ENCODE measurements around the gene KDM4C. TPM values are rescaled to one million over a fixed set of nuclear protein-coding genes. Genes with fewer than 3 reads are reported as not detected.

Gene KDM4C
- total RNA-seq, 1 donor = 50.7 TPM

GRCh38 chr9:6723881-6724420, 33.8 kb upstream of the KDM4C start:
- Histone ChIP-seq H2AFZ (ENCODE audit: low read length) (no peak overlapping the region), H3K27me3 (ENCODE audit: insufficient read depth, low read length) (no peaks in the 10 kb centered on the region), H3K4me1 (ENCODE audit: insufficient read depth, low read length) (no peaks in the 10 kb centered on the region), H3K9me3 (ENCODE audit: low read depth, low read length) (no peaks in the 10 kb centered on the region), H3K36me3 (ENCODE audit: insufficient read depth, low read length) (no peaks in the 10 kb centered on the region), H3K4me3 (ENCODE audit: insufficient read depth, low read length) (no peak overlapping the region), H3K4me2 (ENCODE audit: insufficient read depth, low read length) (no peak overlapping the region), H3K27ac (ENCODE audit: low read depth, low read length) (no peak overlapping the region), H3K79me2 (ENCODE audit: insufficient read depth, low read length) (no peaks in the 10 kb centered on the region), H4K20me1 (ENCODE audit: insufficient read depth, low read length) (no peaks in the 10 kb centered on the region)
- TF ChIP-seq, protein P1, sequence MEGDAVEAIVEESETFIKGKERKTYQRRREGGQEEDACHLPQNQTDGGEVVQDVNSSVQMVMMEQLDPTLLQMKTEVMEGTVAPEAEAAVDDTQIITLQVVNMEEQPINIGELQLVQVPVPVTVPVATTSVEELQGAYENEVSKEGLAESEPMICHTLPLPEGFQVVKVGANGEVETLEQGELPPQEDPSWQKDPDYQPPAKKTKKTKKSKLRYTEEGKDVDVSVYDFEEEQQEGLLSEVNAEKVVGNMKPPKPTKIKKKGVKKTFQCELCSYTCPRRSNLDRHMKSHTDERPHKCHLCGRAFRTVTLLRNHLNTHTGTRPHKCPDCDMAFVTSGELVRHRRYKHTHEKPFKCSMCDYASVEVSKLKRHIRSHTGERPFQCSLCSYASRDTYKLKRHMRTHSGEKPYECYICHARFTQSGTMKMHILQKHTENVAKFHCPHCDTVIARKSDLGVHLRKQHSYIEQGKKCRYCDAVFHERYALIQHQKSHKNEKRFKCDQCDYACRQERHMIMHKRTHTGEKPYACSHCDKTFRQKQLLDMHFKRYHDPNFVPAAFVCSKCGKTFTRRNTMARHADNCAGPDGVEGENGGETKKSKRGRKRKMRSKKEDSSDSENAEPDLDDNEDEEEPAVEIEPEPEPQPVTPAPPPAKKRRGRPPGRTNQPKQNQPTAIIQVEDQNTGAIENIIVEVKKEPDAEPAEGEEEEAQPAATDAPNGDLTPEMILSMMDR (IDR thresholded peaks at IDR 0.05; ENCODE audit: extremely low read depth, low read depth, low read length) = no peak
- DNase-seq (ENCODE audit: insufficient read length, low spot score, missing footprints) = no peak

GRCh38 chr9:6733257-6733656, 24.5 kb upstream of the KDM4C start:
- no peak overlapping the region for H3K4me2 ChIP-seq (ENCODE audit: insufficient read depth, low read length)
- H3K36me3 ChIP-seq (ENCODE audit: insufficient read depth, low read length) = no peaks in the 10 kb centered on the region
- DNase-seq (ENCODE audit: insufficient read length, low spot score, missing footprints) = no peak
- no peak overlapping the region for H2AFZ ChIP-seq (ENCODE audit: low read length)
- H4K20me1 ChIP-seq (ENCODE audit: insufficient read depth, low read length) = no peaks in the 10 kb centered on the region
- TF ChIP-seq, protein P1 (IDR thresholded peaks at IDR 0.05; ENCODE audit: extremely low read depth, low read depth, low read length) = no peak
- H3K79me2 ChIP-seq (ENCODE audit: insufficient read depth, low read length) = no peaks in the 10 kb centered on the region
- H3K4me1 ChIP-seq (ENCODE audit: insufficient read depth, low read length) = no peaks in the 10 kb centered on the region
- no peak overlapping the region for H3K4me3 ChIP-seq (ENCODE audit: insufficient read depth, low read length)
- H3K9me3 ChIP-seq (ENCODE audit: low read depth, low read length) = no peaks in the 10 kb centered on the region
- no peak overlapping the region for H3K27ac ChIP-seq (ENCODE audit: low read depth, low read length)
- no peaks in the 10 kb centered on the region for H3K27me3 ChIP-seq (ENCODE audit: insufficient read depth, low read length)

- H3K79me2 ChIP-seq (ENCODE audit: insufficient read depth, low read length) = no peaks in the 10 kb centered on the region
- no peaks in the 10 kb centered on the region for H3K27me3 ChIP-seq (ENCODE audit: insufficient read depth, low read length)
- H3K36me3 ChIP-seq (ENCODE audit: insufficient read depth, low read length) = no peaks in the 10 kb centered on the region
- no peak for DNase-seq (ENCODE audit: insufficient read length, low spot score, missing footprints)
- TF ChIP-seq, protein P1 (IDR thresholded peaks at IDR 0.05; ENCODE audit: extremely low read depth, low read depth, low read length) = no peak
- H3K4me1 ChIP-seq (ENCODE audit: insufficient read depth, low read length) = no peaks in the 10 kb centered on the region
- H4K20me1 ChIP-seq (ENCODE audit: insufficient read depth, low read length) = no peaks in the 10 kb centered on the region
- H3K4me3 ChIP-seq (ENCODE audit: insufficient read depth, low read length) = no peak overlapping the region
- no peaks in the 10 kb centered on the region for H3K9me3 ChIP-seq (ENCODE audit: low read depth, low read length)
- no peak overlapping the region for H3K4me2 ChIP-seq (ENCODE audit: insufficient read depth, low read length)
- H2AFZ ChIP-seq (ENCODE audit: low read length) = no peak overlapping the region
- H3K27ac ChIP-seq (ENCODE audit: low read depth, low read length) = no peak overlapping the region
These were observed 23.9 kb upstream of the KDM4C start for GRCh38 chr9:6733831-6734230.

DNA sequence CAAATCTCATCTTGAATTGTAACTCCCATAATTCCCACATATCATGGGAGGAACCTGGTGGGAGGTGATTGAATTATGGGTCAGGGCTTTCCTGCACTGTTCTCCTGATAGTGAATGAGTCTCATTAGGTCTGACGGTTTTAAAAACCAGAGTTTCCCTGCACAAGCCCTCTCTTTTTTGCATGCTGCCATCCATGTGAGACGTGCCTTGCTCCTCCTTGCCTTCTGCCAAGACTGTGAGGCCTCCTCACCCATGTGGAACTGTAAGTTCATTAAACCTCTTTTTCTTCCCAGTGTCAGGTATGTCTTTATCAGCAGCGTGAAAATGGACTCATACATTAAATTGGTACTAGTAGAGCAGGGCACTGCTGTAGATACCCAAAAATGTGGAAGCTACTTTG, 22.4 kb upstream of the KDM4C start:
- TF ChIP-seq, protein P1 (IDR thresholded peaks at IDR 0.05; ENCODE audit: extremely low read depth, low read depth, low read length) = no peak
- no peak overlapping the region for H2AFZ ChIP-seq (ENCODE audit: low read length)
- H3K4me1 ChIP-seq (ENCODE audit: insufficient read depth, low read length) = no peaks in the 10 kb centered on the region
- H3K4me2 ChIP-seq (ENCODE audit: insufficient read depth, low read length) = no peak overlapping the region
- no peaks in the 10 kb centered on the region for H3K27me3 ChIP-seq (ENCODE audit: insufficient read depth, low read length)
- H3K9me3 ChIP-seq (ENCODE audit: low read depth, low read length) = no peaks in the 10 kb centered on the region
- no peaks in the 10 kb centered on the region for H3K36me3 ChIP-seq (ENCODE audit: insufficient read depth, low read length)
- H3K4me3 ChIP-seq (ENCODE audit: insufficient read depth, low read length) = no peak overlapping the region
- H3K27ac ChIP-seq (ENCODE audit: low read depth, low read length) = no peak overlapping the region
- no peak for DNase-seq (ENCODE audit: insufficient read length, low spot score, missing footprints)
- no peaks in the 10 kb centered on the region for H3K79me2 ChIP-seq (ENCODE audit: insufficient read depth, low read length)
- H4K20me1 ChIP-seq (ENCODE audit: insufficient read depth, low read length) = no peaks in the 10 kb centered on the region

Data from osteoblast (primary cell).